Measurements from ENCODE around the gene NMRAL1.
A peak's percentile ranks its signal among the peaks of the same experiment; 100 is the strongest.

Gene NMRAL1

GRCh38 chr16:4474192-4474961, at the start of gene NMRAL1:
Gene NMRAL1 (minus strand): TSS chr16:4474625. CDS start chr16:4474132, 493 bp downstream.
- H3K4me3 ChIP-seq (ENCODE audit: low read depth, low read length) = peak within 1 kb of the TSS; percentile 67
- TF ChIP-seq, protein P1, sequence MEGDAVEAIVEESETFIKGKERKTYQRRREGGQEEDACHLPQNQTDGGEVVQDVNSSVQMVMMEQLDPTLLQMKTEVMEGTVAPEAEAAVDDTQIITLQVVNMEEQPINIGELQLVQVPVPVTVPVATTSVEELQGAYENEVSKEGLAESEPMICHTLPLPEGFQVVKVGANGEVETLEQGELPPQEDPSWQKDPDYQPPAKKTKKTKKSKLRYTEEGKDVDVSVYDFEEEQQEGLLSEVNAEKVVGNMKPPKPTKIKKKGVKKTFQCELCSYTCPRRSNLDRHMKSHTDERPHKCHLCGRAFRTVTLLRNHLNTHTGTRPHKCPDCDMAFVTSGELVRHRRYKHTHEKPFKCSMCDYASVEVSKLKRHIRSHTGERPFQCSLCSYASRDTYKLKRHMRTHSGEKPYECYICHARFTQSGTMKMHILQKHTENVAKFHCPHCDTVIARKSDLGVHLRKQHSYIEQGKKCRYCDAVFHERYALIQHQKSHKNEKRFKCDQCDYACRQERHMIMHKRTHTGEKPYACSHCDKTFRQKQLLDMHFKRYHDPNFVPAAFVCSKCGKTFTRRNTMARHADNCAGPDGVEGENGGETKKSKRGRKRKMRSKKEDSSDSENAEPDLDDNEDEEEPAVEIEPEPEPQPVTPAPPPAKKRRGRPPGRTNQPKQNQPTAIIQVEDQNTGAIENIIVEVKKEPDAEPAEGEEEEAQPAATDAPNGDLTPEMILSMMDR (IDR thresholded peaks at IDR 0.05; ENCODE audit: low read depth, low read length) = no peak
- in situ Hi-C loops (cut with HindIII; ENCODE audit: low sequenced_read_pairs) = no loop called here
- peak; percentile 91 for DNase-seq (ENCODE audit: low read depth, low spot score)

DNA sequence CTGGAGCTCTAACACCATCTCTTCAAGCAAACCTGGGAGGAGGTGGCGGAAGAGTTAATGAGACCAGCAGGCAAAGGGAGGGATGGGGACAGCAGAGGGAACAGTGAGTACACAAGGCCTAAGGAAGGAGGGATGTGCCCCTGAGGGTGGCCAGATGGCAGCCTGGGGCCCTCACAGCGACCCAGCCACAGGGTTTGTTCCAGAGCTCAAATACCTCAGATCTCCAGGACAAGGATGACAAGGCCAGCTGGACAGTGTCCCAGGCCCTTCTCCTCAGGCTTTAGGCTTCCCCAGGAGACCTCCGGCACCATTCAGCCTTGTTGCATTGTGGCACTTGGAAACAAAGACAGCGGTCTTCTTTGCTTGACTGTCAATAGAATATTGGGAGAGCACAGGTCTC, 49.3 kb upstream of the NMRAL1 start:
- no peak for DNase-seq (ENCODE audit: low read depth, low spot score)
- TF ChIP-seq, protein P1 (IDR thresholded peaks at IDR 0.05; ENCODE audit: low read depth, low read length) = no peak
- H3K4me3 ChIP-seq (ENCODE audit: low read depth, low read length) = no peak overlapping the region
- in situ Hi-C loops (cut with HindIII; ENCODE audit: low sequenced_read_pairs) = no loop called here

DNA sequence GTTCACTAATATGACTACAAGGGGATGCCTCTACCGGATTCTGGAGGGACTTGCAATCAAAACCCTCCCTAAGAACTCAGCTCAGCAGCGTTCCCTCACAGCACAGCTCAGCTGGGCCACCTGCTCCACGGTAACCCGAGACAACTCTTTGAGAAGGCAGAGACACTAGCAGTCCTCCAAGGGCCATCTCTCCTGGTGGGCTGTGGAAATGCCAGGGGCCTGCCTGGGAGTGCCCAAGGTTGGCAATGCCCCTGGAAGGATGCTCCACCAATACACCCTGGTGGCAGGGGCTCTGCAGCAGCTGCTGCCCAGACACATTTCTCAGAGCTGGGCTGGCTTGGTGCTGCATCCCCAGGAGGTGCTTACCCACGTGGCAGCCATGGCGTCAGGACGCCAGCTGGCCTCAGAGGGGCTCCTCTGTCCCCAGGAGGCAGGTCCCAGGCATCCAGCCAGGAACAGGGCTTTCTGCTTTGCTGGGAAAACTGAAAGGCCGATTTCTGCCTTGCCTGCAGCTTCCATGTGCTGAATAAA, 47.7 kb upstream of the NMRAL1 start:
- TF ChIP-seq, protein P1 (IDR thresholded peaks at IDR 0.05; ENCODE audit: low read depth, low read length) = no peak
- H3K4me3 ChIP-seq (ENCODE audit: low read depth, low read length) = no peak overlapping the region
- DNase-seq (ENCODE audit: low read depth, low spot score) = peak; percentile 53
- in situ Hi-C loops (cut with HindIII; ENCODE audit: low sequenced_read_pairs) = no loop called here

GRCh38 chr16:4520913-4521312, 46.5 kb upstream of the NMRAL1 start:
- TF ChIP-seq, protein P1 (IDR thresholded peaks at IDR 0.05; ENCODE audit: low read depth, low read length) = no peak
- in situ Hi-C loops (cut with HindIII; ENCODE audit: low sequenced_read_pairs) = no loop called here
- DNase-seq (ENCODE audit: low read depth, low spot score) = peak; percentile 33
- no peak overlapping the region for H3K4me3 ChIP-seq (ENCODE audit: low read depth, low read length)

DNA sequence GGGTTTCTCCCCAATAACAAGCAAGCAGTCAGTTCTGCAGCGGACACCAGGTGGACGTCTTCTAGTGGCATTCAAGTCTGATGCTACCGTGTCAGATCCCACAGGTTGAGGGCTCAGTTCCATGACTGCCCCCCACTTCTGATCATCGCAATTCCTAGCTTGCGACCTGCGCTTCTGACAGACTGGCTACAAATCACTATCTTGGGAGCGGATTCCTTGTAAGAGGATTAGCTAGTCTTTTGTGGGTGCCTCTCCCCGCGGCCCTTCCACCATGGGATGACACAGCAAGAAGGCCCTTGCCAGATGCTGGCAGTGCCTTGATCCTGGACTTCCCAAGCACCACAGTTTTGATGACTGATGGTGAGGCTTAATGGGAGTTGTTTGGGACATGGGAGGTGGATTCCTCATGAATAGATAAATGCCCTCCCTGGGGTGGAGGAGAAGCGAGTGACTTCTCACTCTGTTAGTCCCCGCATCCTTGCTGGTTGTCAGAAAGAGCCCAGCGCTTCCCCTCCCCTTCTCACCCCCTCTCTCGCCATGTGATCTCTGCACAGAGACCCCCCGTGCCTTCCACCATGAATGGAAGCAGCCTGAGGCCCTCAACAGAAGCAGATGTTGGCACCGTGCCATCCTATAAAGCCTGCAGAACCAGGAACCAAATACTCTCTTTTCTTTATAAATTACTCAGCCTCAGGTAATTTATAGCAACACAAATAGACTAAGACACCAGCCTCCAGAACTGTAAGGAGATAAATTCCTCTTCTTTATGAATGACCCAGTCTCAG, 45.0 kb upstream of the NMRAL1 start:
- no peak overlapping the region for H3K4me3 ChIP-seq (ENCODE audit: low read depth, low read length)
- in situ Hi-C loops (cut with HindIII; ENCODE audit: low sequenced_read_pairs) = no loop called here
- TF ChIP-seq, protein P1 (IDR thresholded peaks at IDR 0.05; ENCODE audit: low read depth, low read length) = no peak
- DNase-seq (ENCODE audit: low read depth, low spot score) = no peak

GRCh38 chr16:4517812-4518680, 43.6 kb upstream of the NMRAL1 start:
- in situ Hi-C loops (cut with HindIII; ENCODE audit: low sequenced_read_pairs) = no loop called here
- TF ChIP-seq, protein P1 (IDR thresholded peaks at IDR 0.05; ENCODE audit: low read depth, low read length) = peak; percentile 75
- DNase-seq (ENCODE audit: low read depth, low spot score) = peak; percentile 43
- no peak overlapping the region for H3K4me3 ChIP-seq (ENCODE audit: low read depth, low read length)
